ENCODE results near the gene MTA3.
"Not testable (repeated sequence)": the region's sequence is repeated elsewhere in the genome, so short reads cannot be mapped to it uniquely, and the experiment has no call there.

MTA3 gene

DNA sequence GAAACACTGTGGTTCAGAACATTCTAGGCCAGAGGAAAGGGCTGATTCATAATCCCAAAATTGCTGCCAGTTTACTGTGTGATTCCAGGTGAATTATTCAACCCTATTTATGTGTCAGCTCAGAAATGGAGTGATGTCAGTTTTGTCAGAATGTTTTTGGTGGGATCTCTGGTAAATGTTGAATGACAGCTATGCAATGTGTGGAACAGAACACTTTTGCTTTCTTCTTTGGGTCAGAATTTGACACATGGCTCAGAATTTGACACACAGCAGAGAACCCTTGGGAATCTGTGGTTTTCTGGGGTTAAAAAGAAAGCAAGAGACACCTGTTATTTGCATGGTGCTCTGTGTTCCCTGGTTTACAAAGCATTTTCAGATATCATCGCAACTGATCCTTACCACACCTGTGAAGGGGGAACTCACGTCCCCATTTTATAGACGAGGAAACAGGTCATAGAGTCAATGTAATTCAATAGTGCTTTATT, 1.6 kb upstream of the MTA3 start:
- FAIRE-seq (no peak), DNase-seq (ENCODE audit: insufficient read length, low spot score) (no peak)

DNA sequence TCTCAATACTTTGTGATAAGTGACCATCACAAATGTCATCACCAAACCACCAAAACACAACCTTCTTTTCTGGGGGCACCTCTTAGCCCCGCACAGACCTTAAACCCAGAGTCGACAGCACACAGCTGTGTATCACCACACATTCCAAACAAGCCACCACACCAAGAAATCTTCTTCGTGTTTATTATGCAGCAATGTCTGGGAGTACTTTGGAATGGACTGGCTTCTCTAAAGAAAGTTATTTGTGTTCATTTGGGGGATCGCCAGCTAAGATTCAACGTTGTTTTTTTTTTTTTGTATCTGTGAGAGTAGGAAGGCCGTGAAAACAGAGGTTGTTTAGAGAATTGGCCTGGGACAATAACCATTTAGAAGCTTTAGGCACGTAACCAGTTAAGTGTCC, 1.1 kb upstream of the MTA3 start:
- no peak for DNase-seq (ENCODE audit: insufficient read length, low spot score)
- no peak for FAIRE-seq

DNA sequence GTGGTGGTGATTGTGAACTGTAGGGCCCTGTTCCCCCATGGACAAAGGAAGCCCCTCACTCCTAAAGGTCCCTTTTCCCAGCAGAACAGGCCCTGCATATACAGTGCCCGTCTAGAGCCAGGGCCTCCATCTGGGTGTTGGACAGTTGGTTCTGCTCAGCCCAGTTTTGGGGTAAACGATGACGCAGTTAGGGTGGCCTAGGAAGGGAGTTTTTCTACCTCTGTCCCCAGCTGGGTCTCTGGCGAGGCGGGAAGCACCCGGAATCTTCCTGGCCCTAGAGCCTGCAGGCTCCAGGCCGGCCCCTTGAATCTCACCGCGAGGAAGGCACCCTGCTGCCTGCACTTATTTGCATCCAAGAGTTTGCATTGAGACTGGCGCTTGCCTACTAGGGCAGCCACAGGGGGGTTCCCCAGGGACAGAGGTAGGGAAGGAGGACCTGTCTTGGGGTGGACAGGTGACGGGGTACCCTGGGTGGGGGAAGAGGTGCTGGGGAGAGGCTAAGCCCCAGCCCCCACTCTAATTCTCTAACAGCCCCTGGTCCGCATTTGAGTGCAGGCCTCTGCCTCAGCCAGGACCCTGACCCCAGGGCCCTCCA, 529 bp upstream of the MTA3 start:
- peak; percentile 24 for DNase-seq (ENCODE audit: insufficient read length, low spot score)
- no peak for FAIRE-seq

DNA sequence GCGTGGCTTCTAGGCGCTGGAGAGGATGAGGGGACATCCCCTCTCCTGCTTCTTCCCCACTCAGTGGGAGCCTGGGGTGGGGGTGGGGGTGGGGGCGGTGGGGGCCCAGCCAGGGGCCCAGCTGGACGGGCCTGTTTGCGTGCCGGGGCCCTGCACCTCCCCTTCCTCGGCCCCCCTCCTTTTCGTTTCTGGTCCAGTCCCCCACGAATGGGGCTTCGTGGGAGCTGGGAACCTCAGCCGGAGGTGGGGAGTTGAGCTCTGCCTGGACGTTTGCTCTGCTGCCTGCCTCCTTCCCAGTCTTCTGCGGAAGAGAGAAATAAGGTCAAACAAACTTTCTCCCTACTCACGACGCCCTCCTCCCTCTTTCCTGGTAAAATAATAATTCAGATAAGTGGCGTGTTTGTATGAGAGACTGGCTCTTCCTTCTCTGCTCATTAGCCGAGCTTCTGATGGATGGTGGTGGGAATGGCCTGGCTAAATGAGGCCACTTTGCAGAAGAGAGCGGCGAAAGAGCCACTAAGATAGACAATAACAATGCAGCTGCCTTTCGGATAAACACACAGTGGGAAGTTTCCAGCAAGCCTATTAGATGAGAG, 782 bp downstream of the MTA3 start:
- FAIRE-seq, result no peak
- DNase-seq (ENCODE audit: insufficient read length, low spot score), result peak; percentile 53

DNA sequence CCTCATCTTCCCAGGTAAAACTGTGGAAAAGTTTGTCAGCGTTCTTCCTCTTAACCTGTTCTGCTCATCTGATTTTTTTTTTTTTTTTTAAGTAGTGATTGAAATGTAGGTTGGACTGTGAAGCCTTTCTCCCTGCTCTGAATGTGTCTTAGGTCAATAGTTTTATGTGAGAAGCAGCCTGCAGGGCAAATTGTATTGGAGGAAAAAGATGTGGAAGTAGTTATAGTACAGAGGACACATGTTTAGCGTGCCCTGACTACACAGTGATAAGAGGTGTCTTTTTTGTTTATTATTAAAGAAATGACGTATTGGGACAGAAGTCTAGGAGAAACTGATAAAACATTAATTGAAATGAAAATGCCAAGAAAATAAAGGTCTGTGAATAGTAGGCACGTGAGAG, 1.5 kb downstream of the MTA3 start:
- DNase-seq (ENCODE audit: insufficient read length, low spot score), result peak; percentile 27
- FAIRE-seq, result no peak

DNA sequence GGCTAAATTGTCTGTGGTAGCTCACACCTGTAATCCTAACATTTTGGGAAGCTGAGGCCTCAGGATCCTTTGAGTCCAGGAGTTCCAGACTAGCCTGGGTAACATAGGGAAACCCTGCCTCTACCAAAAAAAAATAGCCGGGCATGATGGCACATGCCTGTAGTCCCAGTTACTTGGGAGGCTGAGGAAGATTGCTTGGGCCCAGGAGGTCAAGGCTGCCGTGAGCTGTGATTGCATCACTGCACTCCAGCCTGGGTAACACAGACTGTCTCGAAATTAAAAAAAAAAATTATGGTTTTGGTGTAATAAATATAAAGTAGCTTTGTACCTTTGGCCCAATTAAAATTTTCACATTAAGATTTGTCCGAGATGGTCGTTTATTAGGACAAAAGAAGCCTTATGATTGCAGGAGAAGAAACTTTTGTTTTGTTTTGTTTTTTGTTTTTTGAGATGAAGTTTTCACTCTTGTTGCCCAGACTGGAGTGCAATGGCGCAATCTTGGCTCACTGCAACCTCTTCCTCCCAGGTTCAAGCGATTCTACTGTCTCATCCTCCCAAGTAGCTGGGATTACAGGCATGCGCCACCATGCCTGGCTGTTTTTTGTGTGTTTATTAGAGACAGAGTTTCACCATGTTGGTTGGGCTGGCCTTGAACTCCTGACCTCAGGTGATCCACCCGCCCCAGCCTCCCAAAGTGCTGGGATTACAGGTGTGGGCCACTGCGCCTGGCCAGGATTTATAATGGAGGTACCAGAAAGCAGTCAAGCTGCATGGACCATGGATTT, 4.1 kb downstream of the MTA3 start:
- DNase-seq (ENCODE audit: insufficient read length, low spot score), result no peak
- no peak for FAIRE-seq

DNA sequence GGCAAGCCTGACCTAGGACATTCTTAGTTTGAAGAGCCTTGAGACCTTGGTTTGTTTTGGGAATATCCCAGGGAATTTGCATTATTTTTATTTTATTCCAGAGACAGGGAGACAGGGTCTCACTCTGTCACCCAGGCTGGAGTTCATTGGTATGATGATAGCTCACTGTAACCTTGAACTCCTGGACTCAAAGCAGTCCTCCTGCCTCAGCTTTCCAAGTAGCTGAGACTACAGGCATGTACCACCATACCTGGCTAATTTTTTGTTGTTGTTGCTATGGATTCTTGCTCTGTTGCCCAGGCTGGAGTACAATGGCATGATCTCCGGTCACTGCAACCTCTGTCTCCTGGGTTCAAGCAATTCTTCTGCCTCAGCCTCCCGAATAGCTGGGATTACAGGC, 4.8 kb downstream of the MTA3 start:
- no peak for FAIRE-seq
- no peak for DNase-seq (ENCODE audit: insufficient read length, low spot score)

DNA sequence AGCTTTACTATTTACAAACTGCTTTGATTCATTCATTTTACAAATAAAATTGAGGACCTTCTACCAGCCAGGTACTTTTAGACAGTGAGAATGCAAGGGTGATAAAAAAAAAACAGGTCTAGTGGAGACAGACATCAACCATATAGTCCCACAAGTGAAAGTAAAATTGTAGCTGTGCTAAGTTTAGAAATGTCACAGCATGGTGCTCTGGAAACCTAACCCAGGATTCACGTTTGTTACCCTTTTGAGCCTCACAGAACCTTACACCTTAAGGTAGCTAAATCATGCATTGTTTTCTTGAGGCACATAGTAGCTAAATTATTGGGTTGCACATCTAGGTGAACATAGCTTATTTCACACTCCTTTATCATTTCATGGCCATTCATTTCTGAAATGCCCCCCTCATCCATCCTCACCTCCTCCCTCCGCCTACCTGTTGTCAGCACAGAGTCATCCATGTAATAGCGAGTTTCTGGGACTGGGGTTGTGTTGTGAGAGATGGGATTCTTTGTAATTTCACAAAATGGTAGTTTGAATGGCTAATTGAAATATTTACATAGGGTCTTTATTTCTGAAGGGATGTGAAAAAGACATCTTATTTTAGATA, 7.1 kb downstream of the MTA3 start:
- no peak for DNase-seq (ENCODE audit: insufficient read length, low spot score)
- no peak for FAIRE-seq

DNA sequence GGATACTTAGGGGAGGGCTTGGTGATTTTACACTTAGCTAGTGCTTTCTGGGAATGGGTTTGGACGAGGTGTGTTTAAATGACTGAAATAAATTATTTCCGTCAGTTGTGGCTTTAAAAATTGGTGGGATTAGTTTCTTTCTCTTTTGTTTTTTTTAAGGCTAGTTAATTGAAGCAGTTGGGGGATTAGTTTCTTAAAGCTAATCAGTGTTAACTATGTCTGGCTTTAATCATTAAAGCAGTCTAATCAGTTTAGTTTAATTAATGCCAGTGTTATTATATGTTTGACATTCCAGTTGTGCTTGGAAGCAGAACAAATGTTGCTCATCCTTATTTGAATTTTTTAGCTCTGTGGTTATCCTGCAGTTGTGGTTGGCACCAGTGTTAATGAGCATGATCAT, 10.2 kb downstream of the MTA3 start:
- no peak for FAIRE-seq
- DNase-seq (ENCODE audit: insufficient read length, low spot score), result no peak

DNA sequence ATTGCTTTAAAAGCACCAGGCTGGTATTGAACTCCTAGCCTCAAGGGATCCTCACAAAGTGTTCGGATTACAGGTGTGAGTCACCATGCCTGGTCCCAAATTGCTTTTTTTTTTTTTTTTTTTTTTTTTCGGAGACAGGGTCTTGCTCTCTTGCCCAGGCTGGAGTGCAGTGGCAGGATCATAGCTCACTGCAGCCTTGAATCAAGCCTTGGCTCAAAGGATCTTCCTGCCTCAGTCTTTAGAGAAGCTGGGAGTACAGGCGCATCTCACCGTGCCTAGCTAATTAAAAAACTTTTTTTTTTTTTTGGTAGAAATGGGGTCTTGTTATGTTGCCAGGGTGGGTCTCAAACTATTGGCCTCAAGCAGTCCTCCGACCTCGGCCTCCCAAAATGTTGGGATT, 12.8 kb downstream of the MTA3 start:
- no peak for FAIRE-seq
- no peak for DNase-seq (ENCODE audit: insufficient read length, low spot score)

DNA sequence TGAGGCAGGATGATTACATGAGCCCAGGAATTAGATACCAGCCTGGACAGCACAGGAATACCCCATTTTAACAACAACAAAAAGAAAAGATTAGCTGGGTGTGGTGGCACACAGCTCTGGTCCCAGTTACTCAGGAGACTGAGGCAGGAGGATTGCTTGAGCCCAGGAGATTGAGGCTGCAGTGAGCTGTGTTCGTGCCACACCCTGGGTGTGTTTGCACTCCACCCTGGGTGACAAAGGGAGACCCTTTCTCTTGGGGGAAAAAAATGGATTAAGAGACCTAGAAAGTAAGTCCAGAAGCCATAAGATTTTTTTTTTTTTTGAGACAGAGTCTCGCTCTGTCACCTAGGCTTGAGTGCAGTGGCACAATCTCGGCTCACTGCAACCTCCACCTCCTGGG, 16.2 kb downstream of the MTA3 start:
- not testable (repeated sequence) for DNase-seq (ENCODE audit: insufficient read length, low spot score); FAIRE-seq

DNA sequence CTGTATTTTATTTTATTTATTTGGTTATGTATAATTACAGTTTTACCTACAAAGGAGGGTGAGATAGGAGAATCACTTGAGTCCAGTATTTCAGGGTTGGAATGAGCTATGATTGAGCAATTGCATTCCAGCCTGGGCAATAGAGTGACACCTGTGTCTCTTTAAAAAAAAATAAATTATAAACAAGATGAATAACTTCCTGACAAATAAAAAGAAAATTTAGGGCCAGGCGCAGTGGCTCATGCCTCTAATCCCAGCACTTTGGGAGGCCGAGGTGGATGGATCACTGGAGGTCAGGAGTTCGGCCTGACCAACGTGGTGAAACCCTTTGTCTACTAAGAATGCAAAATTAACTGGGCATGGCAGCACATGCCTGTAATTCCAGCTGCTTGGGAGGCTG, 17.3 kb downstream of the MTA3 start:
- no peak for FAIRE-seq
- DNase-seq (ENCODE audit: insufficient read length, low spot score), result no peak

DNA sequence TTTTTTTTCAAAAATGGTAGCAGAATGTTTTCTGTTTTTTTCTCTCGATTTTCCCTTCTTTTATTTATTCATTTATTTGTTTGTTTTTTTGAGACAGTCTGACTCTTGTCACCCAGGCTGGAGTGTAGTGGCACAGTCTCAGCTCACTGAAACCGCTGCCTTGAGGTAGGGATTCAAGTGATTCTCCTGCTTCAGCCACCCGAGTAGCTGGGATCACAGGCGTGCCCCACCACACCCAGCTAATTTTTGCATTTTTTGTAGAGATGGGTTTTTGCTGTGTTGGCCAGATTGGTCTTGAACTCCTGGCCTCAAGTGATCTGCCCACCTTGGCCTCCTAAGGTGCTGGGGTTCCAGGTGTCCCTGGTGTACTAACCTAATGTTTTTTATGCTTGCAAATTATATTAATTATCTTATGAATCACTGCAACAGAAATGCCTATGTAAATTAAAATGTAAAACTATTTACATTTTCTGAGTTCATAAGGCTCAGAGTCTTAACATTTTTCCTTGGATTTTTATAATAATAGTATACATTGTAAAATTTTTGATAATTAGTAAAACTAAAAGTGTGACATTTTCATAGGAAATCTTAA, 19.2 kb downstream of the MTA3 start:
- DNase-seq (ENCODE audit: insufficient read length, low spot score) (no peak), FAIRE-seq (no peak)

DNA sequence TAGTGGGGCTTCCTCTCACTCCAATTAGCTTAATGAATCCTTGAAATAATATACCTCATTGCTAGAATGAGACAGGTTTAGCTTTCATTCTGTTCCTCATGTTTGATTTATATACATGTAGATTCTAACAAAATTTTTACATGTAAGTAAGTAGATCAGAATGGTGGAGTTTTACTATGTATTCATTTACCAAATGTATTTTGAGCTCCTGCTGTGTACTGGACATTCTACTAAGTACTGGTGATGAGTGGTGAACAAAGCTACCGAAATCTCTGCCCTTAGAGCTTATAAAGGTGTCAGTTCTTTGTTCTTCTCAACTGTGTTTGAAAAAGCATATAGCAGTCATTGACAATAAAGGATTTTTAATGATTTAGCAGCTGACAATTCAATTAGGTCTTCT, 19.7 kb downstream of the MTA3 start:
- no peak for DNase-seq (ENCODE audit: insufficient read length, low spot score)
- no peak for FAIRE-seq

DNA sequence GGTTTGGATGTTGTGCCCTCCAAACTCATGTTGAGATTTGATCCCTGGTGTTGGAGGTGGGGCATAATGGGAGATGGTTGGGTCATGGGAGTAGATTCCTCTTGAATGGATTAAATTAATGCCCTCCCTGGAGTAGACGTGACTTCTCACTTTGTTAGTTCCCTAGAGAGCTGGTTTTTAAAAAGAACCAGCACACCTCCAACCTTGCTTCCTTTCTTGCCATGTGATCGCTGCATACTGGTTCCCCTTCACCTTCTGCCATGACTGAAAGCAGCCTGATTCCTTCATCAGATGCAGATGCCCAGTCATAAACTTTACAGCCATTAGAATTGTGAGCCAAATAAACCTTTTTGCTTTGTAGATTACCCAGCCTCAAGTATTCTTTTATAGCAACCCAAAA, 21.7 kb downstream of the MTA3 start:
- DNase-seq (ENCODE audit: insufficient read length, low spot score) (no peak), FAIRE-seq (no peak)

DNA sequence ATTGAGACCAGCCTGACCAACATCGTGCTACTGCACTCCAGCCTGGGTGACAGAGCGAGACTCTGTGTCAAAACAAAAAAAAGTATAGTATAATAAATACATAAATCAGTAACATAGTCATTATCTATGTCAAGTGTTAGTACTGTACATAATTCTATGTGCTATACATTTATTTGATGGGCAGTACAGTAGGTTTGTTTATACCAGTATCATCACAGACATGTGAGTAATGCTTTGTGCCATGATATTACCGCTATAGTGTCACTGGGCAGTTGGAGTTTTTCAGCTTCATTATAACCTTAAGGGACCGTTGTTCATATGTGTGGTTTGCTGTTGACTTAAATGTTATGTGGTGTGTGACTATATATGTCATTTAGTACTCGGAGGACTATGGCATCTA, 24.9 kb downstream of the MTA3 start:
- DNase-seq (ENCODE audit: insufficient read length, low spot score), result no peak
- FAIRE-seq, result no peak

DNA sequence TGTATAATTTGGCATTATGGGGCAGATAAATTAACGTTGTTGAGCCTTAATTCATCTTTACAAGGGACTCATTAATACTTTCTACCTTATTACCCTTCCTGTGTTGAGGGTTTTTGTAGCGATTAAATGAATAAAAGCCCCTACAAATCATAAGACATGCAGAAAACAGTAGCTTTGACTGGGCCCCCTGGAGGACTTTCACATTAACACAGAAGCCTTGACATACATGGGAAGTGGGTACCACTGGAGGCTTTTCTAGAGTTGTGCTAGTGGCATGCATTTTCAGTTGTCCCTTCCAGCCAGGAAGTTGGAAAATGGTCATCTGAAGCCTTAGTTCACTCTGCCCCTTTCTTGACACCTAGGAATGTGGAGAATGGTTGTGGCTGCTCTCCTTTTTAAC, 30.2 kb downstream of the MTA3 start:
- no peak for DNase-seq (ENCODE audit: insufficient read length, low spot score)

DNA sequence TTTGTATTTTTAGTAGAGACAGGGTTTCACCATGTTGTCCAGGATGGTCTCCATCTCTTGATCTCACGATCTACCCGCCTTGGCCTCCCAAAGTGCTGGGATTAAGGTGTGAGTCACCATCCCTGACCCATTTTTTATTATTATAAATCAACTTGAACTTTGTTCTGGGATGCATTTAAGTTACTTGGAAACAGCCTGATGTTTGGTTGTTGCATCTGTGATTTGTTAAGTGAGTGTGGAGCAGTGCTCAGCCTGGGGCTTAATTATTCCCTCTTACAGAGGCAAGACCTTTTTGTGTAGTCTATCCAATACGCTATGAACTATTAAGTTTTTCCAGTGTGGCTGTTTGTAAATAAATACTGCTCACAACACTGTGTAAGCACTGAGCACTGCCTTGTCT, 32.6 kb downstream of the MTA3 start:
- DNase-seq (ENCODE audit: insufficient read length, low spot score) (no peak), FAIRE-seq (no peak)

More for the DNA sequence above, 30.2 kb downstream of the MTA3 start:
- no peak for FAIRE-seq

DNA sequence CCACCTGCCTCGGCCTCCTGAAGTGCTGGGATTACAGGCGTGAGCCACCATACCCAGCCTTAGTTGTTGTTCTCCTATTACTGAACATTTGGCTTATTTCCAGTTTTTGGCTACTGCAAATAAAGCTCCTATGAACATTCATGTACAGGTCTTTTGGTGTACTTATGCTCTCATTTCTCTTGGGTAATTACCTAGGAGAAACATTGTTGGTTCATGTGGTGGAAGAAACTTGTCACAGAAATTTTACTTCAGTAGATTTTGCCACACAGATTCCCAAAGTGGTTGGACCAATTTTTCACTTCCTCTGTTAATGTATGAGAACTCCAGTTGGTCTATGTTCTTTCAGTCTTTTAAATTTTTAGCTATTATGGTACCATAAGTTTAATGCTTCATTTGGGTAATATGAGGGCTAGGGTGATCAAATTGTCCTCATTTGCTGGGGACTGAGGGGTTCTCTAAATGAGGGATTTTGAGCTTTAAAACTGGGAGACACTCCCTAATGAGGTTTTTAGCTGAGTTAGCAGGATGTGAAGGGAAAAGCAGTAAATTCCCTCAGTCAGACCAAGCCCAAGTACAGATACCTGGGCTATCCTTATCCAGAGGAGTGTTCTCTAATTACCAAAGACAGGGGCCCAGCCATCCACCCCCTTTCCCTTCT, 33.9 kb downstream of the MTA3 start:
- no peak for DNase-seq (ENCODE audit: insufficient read length, low spot score)

DNA sequence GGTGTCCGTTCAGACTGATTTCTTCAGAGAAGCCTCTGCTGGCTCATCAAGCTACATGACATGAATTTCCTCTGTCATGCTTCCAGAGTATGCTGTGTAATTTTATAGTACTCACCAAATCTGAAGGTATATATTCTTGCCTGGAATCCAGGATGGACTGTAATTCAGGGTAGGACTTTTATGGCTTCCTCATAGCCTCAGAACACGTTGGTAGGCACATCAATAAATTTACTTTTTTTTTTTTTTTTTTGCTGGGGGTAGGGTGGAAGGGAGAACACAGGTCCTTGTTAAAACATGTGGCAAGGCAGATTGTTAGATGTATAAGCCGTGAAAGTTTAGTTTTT, 34.4 kb downstream of the MTA3 start:
- no peak for FAIRE-seq
- no peak for DNase-seq (ENCODE audit: insufficient read length, low spot score)

More for the DNA sequence above, 33.9 kb downstream of the MTA3 start:
- FAIRE-seq, result no peak

DNA sequence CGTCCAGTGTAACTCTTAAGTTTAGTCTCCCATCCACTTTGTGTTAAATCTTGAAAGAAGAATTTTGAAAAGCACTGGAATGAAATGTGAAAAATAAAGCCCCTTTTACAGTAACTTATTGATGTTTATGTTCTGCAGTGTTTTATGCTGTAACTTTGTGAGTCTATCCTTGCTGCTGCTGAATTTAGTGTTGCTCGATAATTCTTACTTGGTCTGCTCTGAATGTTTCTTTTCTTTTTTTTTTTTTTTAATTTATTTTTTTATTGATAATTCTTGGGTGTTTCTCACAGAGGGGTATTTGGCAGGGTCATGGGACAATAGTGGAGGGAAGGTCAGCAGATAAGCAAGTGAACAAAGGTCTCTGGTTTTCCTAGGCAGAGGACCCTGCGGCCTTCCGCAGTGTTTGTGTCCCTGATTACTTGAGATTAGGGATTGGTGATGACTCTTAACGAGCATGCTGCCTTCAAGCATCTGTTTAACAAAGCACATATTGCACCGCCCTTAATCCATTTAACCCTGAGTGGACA, 36.0 kb downstream of the MTA3 start:
- DNase-seq (ENCODE audit: insufficient read length, low spot score); FAIRE-seq: not testable (repeated sequence)

All from HTR-8/SVneo (cell line).